ENCODE data around the gene SUMO2. TPM values are rescaled to one million over a fixed set of nuclear protein-coding genes. Genes with fewer than 3 reads are reported as not detected.

Gene SUMO2
- total and polyA plus RNA-seq, 2 of the 4 experiments (the other 2 are of a cell fraction), result 71.3 to 83.7 TPM

- H3K18ac ChIP-seq (ENCODE audit: low read depth, low read length), result peak within 1 kb of the TSS; percentile 97
- peak within 1 kb of the TSS; percentile 96 for H2AK9ac ChIP-seq (replicated peaks; ENCODE audit: low read depth, low read length, poor library complexity)
- peak within 1 kb of the TSS; percentile 93 for H2BK20ac ChIP-seq (ENCODE audit: low read depth, low read length)
- H3K27me3 ChIP-seq (ENCODE audit: control insufficient read depth, insufficient read depth, low read length), result no peaks in the 10 kb centered on the region
- H3K4ac ChIP-seq (ENCODE audit: low read depth, low read length), result peak within 1 kb of the TSS; percentile 99
- no peaks in the 10 kb centered on the region for H3K9me3 ChIP-seq (ENCODE audit: control insufficient read depth, insufficient read depth, low read length)
- CTCF ChIA-PET, result interaction anchor here (1.2 kb wide), 1 partner anchor 91 kb away, joined by 4 read pairs; no protein-coding TSS in a partner anchor
- in situ Hi-C loops (cut with MboI; ENCODE audit: low sequenced_read_pairs) (loop anchor here (10.0 kb wide), 2 partner anchors 140 to 240 kb away; no protein-coding TSS in a partner anchor), intact Hi-C loops (cut with micrococcal nuclease) (loop anchor here (10.0 kb wide), 1 partner anchor 140 kb away; no protein-coding TSS in a partner anchor), dilution Hi-C loops (cut with HindIII; ENCODE audit: low sequenced_read_pairs, unreplicated experiment) (no loop called here)
- H3K9me1 ChIP-seq (ENCODE audit: insufficient read depth, low read length), result no peaks in the 10 kb centered on the region
- H3K56ac ChIP-seq (ENCODE audit: extremely low read depth, insufficient read depth, low read length), result peak within 1 kb of the TSS; percentile 94
- H4K20me1 ChIP-seq (ENCODE audit: insufficient read depth, low read length), result no peaks in the 10 kb centered on the region; the same call in 1 of the 2 replicates
- 0% methylated on average over 45 of the region's 57 CpGs; no CpG with 5 or more reads in 1 of the 2 experiments for WGBS, 2 experiments (ENCODE audit: extremely low coverage in 2 of 2, insufficient read length in 1 of 2)
- peaks cover 0 to 17% of the 10 kb centered on the region in 2 experiments; a peak in 3 of 4 replicates for H3K79me1 ChIP-seq (ENCODE audit: low read depth in 1 of 2, low read length in 2 of 2)
- H3K4me3 ChIP-seq (ENCODE audit: insufficient read depth, low read depth, low read length), result peak within 1 kb of the TSS; percentile 91
- peak within 1 kb of the TSS; percentile 97 for H4K5ac ChIP-seq (ENCODE audit: low read depth, low read length)
- H2BK15ac ChIP-seq (ENCODE audit: low read depth, low read length), result peak within 1 kb of the TSS; percentile 94; the same call in 2 of the 3 replicates
- H3K36me3 ChIP-seq (ENCODE audit: control insufficient read depth, insufficient read depth, low read length), result peaks cover 4% of the 10 kb centered on the region; the same call in 1 of the 2 replicates
- peak within 1 kb of the TSS; percentile 95 for H3K9ac ChIP-seq (ENCODE audit: low read depth, low read length)
- H2AK5ac ChIP-seq (ENCODE audit: low read depth, low read length), result peak within 1 kb of the TSS; percentile 93
- peak within 1 kb of the TSS; percentile 99 for H3K14ac ChIP-seq (replicated peaks; ENCODE audit: low read depth, low read length)
- H3K4me2 ChIP-seq (ENCODE audit: low read depth, low read length), result peak within 1 kb of the TSS; percentile 84
- H3K27ac ChIP-seq (ENCODE audit: insufficient read depth, low read length), result peak within 1 kb of the TSS; percentile 98
- ATAC-seq (ENCODE audit: low read depth) (peak; percentile 98), DNase-seq (peak; percentile 89)
- no TSS peak for BruUV-seq (replicated peaks)
- no peaks in the 10 kb centered on the region; the same call in 1 of the 2 replicates for H3K4me1 ChIP-seq (ENCODE audit: control insufficient read depth, insufficient read depth, low read length)
- peak within 1 kb of the TSS; percentile 100 for H4K91ac ChIP-seq (ENCODE audit: insufficient read depth, low read depth, low read length)
- H2BK5ac ChIP-seq (ENCODE audit: low read depth, low read length, poor library complexity, severe bottlenecking), result peak within 1 kb of the TSS; percentile 99
- peak within 1 kb of the TSS; percentile 100 for H2AFZ ChIP-seq (replicated peaks; ENCODE audit: low read length, poor library complexity)
- peak within 1 kb of the TSS; percentile 99 for H2BK120ac ChIP-seq (ENCODE audit: low read depth, low read length)
- peak within 1 kb of the TSS; percentile 97 for H3K23ac ChIP-seq (ENCODE audit: low read depth, low read length)
- peak within 1 kb of the TSS; percentile 89 to 99 for H4K8ac ChIP-seq (ENCODE audit: low read depth in 2 of 2, low read length in 2 of 2)
- POLR2A ChIA-PET (ENCODE audit: unreplicated experiment), result no interaction called here
- TF ChIP-seq RFX5 (IDR thresholded peaks at IDR 0.05; ENCODE audit: low read depth, low read length) (no peak), MAZ (IDR thresholded peaks at IDR 0.05; ENCODE audit: borderline replicate concordance, low read depth, low read length) (peak; percentile 93), POLR2A (IDR thresholded peaks at IDR 0.05; ENCODE audit: low read depth, low read length) (peak; percentile 77), RCOR1 (IDR thresholded peaks at IDR 0.05; ENCODE audit: insufficient replicate concordance, low read length) (no peak), NFE2L2 (IDR thresholded peaks at IDR 0.05; ENCODE audit: low read depth, low read length) (no peak), CEBPB (IDR thresholded peaks at IDR 0.05; ENCODE audit: low read depth, low read length) (no peak), FOS (IDR thresholded peaks at IDR 0.05; ENCODE audit: low read depth, low read length) (no peak), BHLHE40 (IDR thresholded peaks at IDR 0.05; ENCODE audit: low read depth, low read length) (peak; percentile 53), MXI1 (IDR thresholded peaks at IDR 0.05; ENCODE audit: borderline replicate concordance, low read depth, low read length) (peak; percentile 37; the same call in 1 of the 2 replicates), CTCF (conservative IDR thresholded peaks at IDR 0.05; ENCODE audit: low read depth, low read length) (no peak), MAFK (IDR thresholded peaks at IDR 0.05; ENCODE audit: low read depth, low read length) (no peak), SMC3 (IDR thresholded peaks at IDR 0.05; ENCODE audit: low read depth, low read length) (no peak), USF2 (IDR thresholded peaks at IDR 0.05; ENCODE audit: low read depth, low read length) (no peak; the same call in 1 of the 2 replicates)
These were observed 22.5 kb upstream of the SUMO2 start, which contains the start of gene NUP85 for GRCh38 chr17:75205037-75205792. NUP85 (plus strand) TSS chr17:75205679; CDS start chr17:75205762, 83 bp downstream.

All from IMR-90 (cell line).